Measurements from ENCODE around the gene AOX1. TPM values are rescaled to one million over a fixed set of nuclear protein-coding genes. Genes with fewer than 3 reads are reported as not detected.

AOX1 gene
- total RNA-seq, 3 donors from 2014 or later: 1.9 to 33.9 (median 17.8) TPM

GRCh38 chr2:200703127-200703925 is 117.5 kb downstream of the AOX1 start:
- H3K4me3 ChIP-seq: no peak overlapping the region
- DNase-seq (peak in 1 of 3 donors; percentile 78), ATAC-seq (peak; percentile 34)
- H3K36me3 ChIP-seq (ENCODE audit: low read depth): no peaks in the 10 kb centered on the region
- H3K9me3 ChIP-seq: no peaks in the 10 kb centered on the region
- TF ChIP-seq CTCF (IDR thresholded peaks at IDR 0.05): no peak
- H3K4me1 ChIP-seq (ENCODE audit: low read depth): no peaks in the 10 kb centered on the region
- intact Hi-C loops (cut with DNase I, micrococcal nuclease): loop anchor here in 1 of 2 donors (2.0 kb wide), 1 partner anchor 125 kb away; no protein-coding TSS in a partner anchor

- peak; percentile 91 for ATAC-seq
- no peaks in the 10 kb centered on the region for H3K4me1 ChIP-seq (ENCODE audit: low read depth)
- H3K9me3 ChIP-seq: no peaks in the 10 kb centered on the region
- no peaks in the 10 kb centered on the region for H3K36me3 ChIP-seq (ENCODE audit: low read depth)
- H3K4me3 ChIP-seq: no peak overlapping the region
- DNase-seq: no peak
- TF ChIP-seq CTCF (IDR thresholded peaks at IDR 0.05): no peak
- intact Hi-C loops (cut with DNase I, micrococcal nuclease): loop anchor here in 1 of 2 donors (2.0 kb wide), 1 partner anchor 125 kb away; no protein-coding TSS in a partner anchor
These were observed 118.3 kb downstream of the AOX1 start for GRCh38 chr2:200703926-200704637.

GRCh38 chr2:200705305-200706041 is 119.7 kb downstream of the AOX1 start:
- Histone ChIP-seq H3K36me3 (ENCODE audit: low read depth) (no peaks in the 10 kb centered on the region), H3K4me3 (no peak overlapping the region), H3K4me1 (ENCODE audit: low read depth) (no peaks in the 10 kb centered on the region), H3K9me3 (no peaks in the 10 kb centered on the region)
- no peak for ATAC-seq
- intact Hi-C loops (cut with DNase I, micrococcal nuclease): no loop called here
- no peak for TF ChIP-seq CTCF (IDR thresholded peaks at IDR 0.05)
- DNase-seq: no peak

GRCh38 chr2:200708943-200709342 is 123.1 kb downstream of the AOX1 start:
- H3K36me3 ChIP-seq (ENCODE audit: low read depth): no peaks in the 10 kb centered on the region
- intact Hi-C loops (cut with DNase I, micrococcal nuclease): no loop called here
- no peak for TF ChIP-seq CTCF (IDR thresholded peaks at IDR 0.05)
- DNase-seq: no peak
- H3K4me3 ChIP-seq: no peak overlapping the region
- H3K4me1 ChIP-seq (ENCODE audit: low read depth): peaks cover 4% of the 10 kb centered on the region
- no peaks in the 10 kb centered on the region for H3K9me3 ChIP-seq
- no peak for ATAC-seq

GRCh38 chr2:200713003-200713703 is 127.3 kb downstream of the AOX1 start:
- Histone ChIP-seq H3K4me3 (no peak overlapping the region), H3K36me3 (ENCODE audit: low read depth) (no peaks in the 10 kb centered on the region), H3K4me1 (ENCODE audit: low read depth) (peaks cover 4% of the 10 kb centered on the region), H3K9me3 (no peaks in the 10 kb centered on the region)
- peak; percentile 44 for TF ChIP-seq CTCF (IDR thresholded peaks at IDR 0.05)
- ATAC-seq (peak; percentile 99), DNase-seq (peak; percentile 86 to 92 (median 89))
- intact Hi-C loops (cut with DNase I, micrococcal nuclease): loop anchor here in 1 of 2 donors (10.0 kb wide), 1 partner anchor 102 kb away; the partner anchor contains the start of gene BZW1

Measured in mucosa of descending colon (tissue), 3 donors.